ENCODE data around the gene OSER1.

DNA sequence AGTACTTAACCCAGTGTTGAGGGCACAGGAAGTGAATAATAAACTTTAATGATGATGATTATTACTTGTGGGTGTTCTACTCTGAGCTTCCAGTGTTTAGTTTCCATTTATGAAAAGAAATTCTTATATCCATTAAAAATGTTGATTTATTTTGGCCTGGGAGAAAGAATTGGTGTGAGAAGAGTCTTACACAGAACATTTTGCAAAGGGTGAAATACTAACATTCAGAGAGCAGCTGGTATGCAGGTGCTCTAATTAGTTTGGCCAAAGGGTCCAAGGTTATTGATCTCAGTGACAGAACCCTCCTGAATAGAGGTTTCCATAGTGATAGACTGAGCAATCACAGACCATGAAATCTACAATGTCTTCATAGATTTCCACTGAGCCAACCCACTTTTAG lies 4.4 kb downstream of the OSER1 start:
- TF ChIP-seq POLR2AphosphoS5 (IDR thresholded peaks at IDR 0.05) (no peak), POLR2A (IDR thresholded peaks at IDR 0.05) (no peak)
- TF ChIP-seq, protein P1, sequence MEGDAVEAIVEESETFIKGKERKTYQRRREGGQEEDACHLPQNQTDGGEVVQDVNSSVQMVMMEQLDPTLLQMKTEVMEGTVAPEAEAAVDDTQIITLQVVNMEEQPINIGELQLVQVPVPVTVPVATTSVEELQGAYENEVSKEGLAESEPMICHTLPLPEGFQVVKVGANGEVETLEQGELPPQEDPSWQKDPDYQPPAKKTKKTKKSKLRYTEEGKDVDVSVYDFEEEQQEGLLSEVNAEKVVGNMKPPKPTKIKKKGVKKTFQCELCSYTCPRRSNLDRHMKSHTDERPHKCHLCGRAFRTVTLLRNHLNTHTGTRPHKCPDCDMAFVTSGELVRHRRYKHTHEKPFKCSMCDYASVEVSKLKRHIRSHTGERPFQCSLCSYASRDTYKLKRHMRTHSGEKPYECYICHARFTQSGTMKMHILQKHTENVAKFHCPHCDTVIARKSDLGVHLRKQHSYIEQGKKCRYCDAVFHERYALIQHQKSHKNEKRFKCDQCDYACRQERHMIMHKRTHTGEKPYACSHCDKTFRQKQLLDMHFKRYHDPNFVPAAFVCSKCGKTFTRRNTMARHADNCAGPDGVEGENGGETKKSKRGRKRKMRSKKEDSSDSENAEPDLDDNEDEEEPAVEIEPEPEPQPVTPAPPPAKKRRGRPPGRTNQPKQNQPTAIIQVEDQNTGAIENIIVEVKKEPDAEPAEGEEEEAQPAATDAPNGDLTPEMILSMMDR (IDR thresholded peaks at IDR 0.05), result no peak

All from gastroesophageal sphincter (tissue), 3 donors.